Lung (tissue), 12 donors: Measurements from ENCODE around the gene UBE2U. TPM values are rescaled to one million over a fixed set of nuclear protein-coding genes. Genes with fewer than 3 reads are reported as not detected.

Experiments used
- ATAC-seq: fragments of 200-7000 bp; cut with Tn5 transposase; one replicate; pipeline ENCODE4 v1.9.1; 2020; ENCODE audit warnings: moderate number of reproducible peaks; ENCODE audit not compliant: insufficient read depth, low FRiP score
- DNase-seq, 3 donors: peaks; one replicate each; pipeline ENCODE4 v3.0.0-alpha.2; 2013 to 2017
- H3K27ac ChIP-seq, 2 donors: one replicate each; pipeline ENCODE4 v1.5.1; 2013; ENCODE audit warnings: mild to moderate bottlenecking in 2 of 2, moderate library complexity in 2 of 2, control low read depth in 1 of 2, inconsistent platforms in 1 of 2, low read depth in 1 of 2, low read length in 1 of 2
- H3K27me3 ChIP-seq, 3 donors: one replicate each; pipeline ENCODE4 v1.5.1; 2013; ENCODE audit warnings: low read length in 2 of 3; ENCODE audit not compliant: control insufficient read depth in 3 of 3, insufficient read depth in 3 of 3
- H3K36me3 ChIP-seq, 4 donors: one replicate each; pipeline ENCODE4 v1.5.1; 2013; ENCODE audit warnings: low read length in 4 of 4, mild to moderate bottlenecking in 1 of 4, moderate library complexity in 1 of 4; ENCODE audit not compliant: control insufficient read depth in 4 of 4, insufficient read depth in 4 of 4
- H3K4me1 ChIP-seq, 5 donors: one replicate each; pipeline ENCODE4 v1.5.1; 2013; ENCODE audit warnings: low read length in 5 of 5, mild to moderate bottlenecking in 2 of 5, moderate library complexity in 1 of 5; ENCODE audit not compliant: control insufficient read depth in 5 of 5, insufficient read depth in 5 of 5
- H3K4me3 ChIP-seq: one replicate; pipeline ENCODE4 v1.5.1; 2013; ENCODE audit warnings: mild to moderate bottlenecking, control low read depth, moderate library complexity
- H3K9ac ChIP-seq, 2 donors: one replicate each; pipeline ENCODE4 v1.5.1; 2013; ENCODE audit warnings: low read length in 2 of 2, control low read depth in 1 of 2; ENCODE audit not compliant: insufficient read depth in 1 of 2
- H3K9me3 ChIP-seq, 4 donors: one replicate each; pipeline ENCODE4 v1.5.1; 2013; ENCODE audit warnings: low read length in 3 of 4, mild to moderate bottlenecking in 1 of 4, moderate library complexity in 1 of 4; ENCODE audit not compliant: control insufficient read depth in 4 of 4, insufficient read depth in 3 of 4
- CTCF ChIP-seq: IDR thresholded peaks from 2 replicates; pipeline ENCODE4 v1.5.1; 2012; ENCODE audit warnings: mild to moderate bottlenecking; ENCODE audit errors: control extremely low read depth, extremely low read depth
- WGBS, 2 donors: extraction: QIAGEN DNeasy Blood & Tissue Kit; methylation state at CpG; one replicate each; pipeline ENCODE4 v1.1.7; 2013; 5-methylcytosine and 5-hydroxymethylcytosine counted together
- polyA plus RNA-seq, 2 donors: library from polyadenylated mRNA; stranded (reverse); fragments of 200-250 nt; gene quantifications; one replicate each; pipeline ENCODE4 v1.2.1, GENCODE V29; 2013
- total RNA-seq, 2 donors: library from RNA; depleted of rRNA in 1 of 2; stranded (reverse); fragments of >200 nt in 1 of 2; gene quantifications; one replicate each; pipeline ENCODE4 v1.2.1, GENCODE V29; 2014 to 2021
- donor health status: control.
- donor health status: control.
- donor health status: Bipolar disorder and iron deficiency.
- donor health status: healthy.
- donor health status: DM: yes; HTN: yes; CAD: no.

Gene UBE2U
- total and polyA plus RNA-seq, 4 donors = not detected

GRCh38 chr1:64241069-64241468 lies 37.6 kb downstream of the UBE2U start:
- H3K27ac ChIP-seq = no peak overlapping the region
- no peaks in the 10 kb centered on the region for H3K27me3 ChIP-seq
- peaks cover 0 to 49% (median 0%) of the 10 kb centered on the region in 5 donors for H3K4me1 ChIP-seq
- H3K4me3 ChIP-seq = no peak overlapping the region
- no peaks in the 10 kb centered on the region for H3K36me3 ChIP-seq
- no peaks in the 10 kb centered on the region for H3K9me3 ChIP-seq
- DNase-seq = no peak
- H3K9ac ChIP-seq = no peak overlapping the region
- no peak for ATAC-seq
- no peak for TF ChIP-seq CTCF

DNA sequence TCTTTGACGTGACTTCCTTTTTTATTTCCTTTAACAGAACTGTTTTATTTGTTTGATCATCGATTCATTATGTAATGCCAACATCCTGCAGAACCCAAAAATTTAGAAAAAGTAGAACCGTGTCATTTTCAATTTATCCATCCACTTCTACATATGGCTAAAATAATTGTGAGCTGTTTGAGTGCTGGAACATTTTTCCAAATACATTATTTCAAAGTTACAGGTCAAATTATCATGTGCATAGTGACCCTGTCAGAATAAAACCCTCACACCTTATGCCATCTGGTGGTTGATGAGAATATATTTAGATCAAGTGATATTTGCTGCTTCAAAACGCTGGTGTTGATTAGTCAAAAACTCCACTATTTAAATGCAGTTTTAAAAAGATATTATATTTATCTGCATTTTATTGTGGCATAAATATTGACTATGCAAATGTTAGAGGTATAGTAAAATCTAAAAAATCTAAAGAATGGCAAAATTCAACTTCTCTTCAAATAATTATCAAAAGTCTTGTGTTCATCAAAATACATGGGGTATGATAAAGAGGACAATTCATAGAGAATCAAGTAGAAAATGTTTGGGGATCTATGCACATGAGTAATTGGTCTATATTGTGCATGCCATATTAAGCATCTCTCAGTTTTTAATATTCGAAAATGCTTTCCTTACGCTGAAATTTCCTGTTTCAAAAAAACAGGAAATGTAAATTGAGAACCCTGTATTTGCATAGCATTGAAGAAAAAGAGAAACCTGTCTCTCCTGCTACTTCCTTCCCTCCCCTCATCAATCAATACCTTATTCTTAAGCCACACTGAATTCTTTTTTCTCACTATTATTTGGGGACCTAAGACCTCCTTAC lies 39.7 kb downstream of the UBE2U start:
- WGBS, 2 donors = 21 to 24% methylated on average over 6 of the region's 6 CpGs
- no peaks in the 10 kb centered on the region for H3K9me3 ChIP-seq
- H3K27me3 ChIP-seq = no peaks in the 10 kb centered on the region
- TF ChIP-seq CTCF = no peak
- ATAC-seq = no peak
- no peak overlapping the region for H3K9ac ChIP-seq
- peaks cover 0 to 34% (median 0%) of the 10 kb centered on the region in 5 donors for H3K4me1 ChIP-seq
- no peaks in the 10 kb centered on the region for H3K36me3 ChIP-seq
- DNase-seq = peak in 2 of 3 donors; percentile 76 to 77
- no peak overlapping the region for H3K4me3 ChIP-seq
- H3K27ac ChIP-seq = no peak overlapping the region

- no peak overlapping the region for H3K9ac ChIP-seq
- no peak overlapping the region for H3K27ac ChIP-seq
- H3K4me3 ChIP-seq = no peak overlapping the region
- WGBS, 2 donors = 48 to 55% methylated on average over 4 of the region's 4 CpGs
- TF ChIP-seq CTCF = no peak
- no peaks in the 10 kb centered on the region for H3K36me3 ChIP-seq
- no peaks in the 10 kb centered on the region for H3K9me3 ChIP-seq
- H3K4me1 ChIP-seq = peaks cover 0 to 35% (median 0%) of the 10 kb centered on the region in 5 donors
- H3K27me3 ChIP-seq = no peaks in the 10 kb centered on the region
- ATAC-seq (no peak), DNase-seq (no peak)
These were observed 40.3 kb downstream of the UBE2U start for GRCh38 chr1:64243757-64244080.

DNA sequence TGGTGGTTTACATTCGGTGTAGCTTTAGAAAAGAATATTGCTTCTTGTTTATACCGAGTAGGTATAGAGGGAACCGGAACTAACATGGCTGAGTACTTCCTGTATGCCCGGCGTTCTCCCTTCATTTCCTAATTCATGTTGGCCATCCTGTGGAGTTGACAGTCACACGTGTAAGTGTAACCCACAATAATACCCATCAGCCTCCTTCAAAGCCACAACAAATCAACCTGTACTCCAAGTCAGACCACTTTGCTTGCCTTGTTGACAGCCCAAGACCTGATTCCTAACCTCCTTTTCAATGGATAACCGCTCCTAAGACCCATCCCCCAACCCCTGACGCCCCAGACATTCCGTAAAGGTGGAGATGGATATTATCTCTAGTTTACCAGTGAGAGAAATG lies 42.1 kb downstream of the UBE2U start:
- 17 to 23% methylated on average over 9 of the region's 9 CpGs for WGBS, 2 donors
- peaks cover 0 to 37% (median 0%) of the 10 kb centered on the region in 5 donors for H3K4me1 ChIP-seq
- DNase-seq = no peak
- no peaks in the 10 kb centered on the region for H3K9me3 ChIP-seq
- no peaks in the 10 kb centered on the region for H3K36me3 ChIP-seq
- H3K9ac ChIP-seq = no peak overlapping the region
- no peak for TF ChIP-seq CTCF
- peak; percentile 56 for ATAC-seq
- H3K4me3 ChIP-seq = no peak overlapping the region
- H3K27ac ChIP-seq = peak overlapping the region in 1 of 2 donors; percentile 52
- no peaks in the 10 kb centered on the region for H3K27me3 ChIP-seq
